Mucosa of descending colon (tissue), 3 donors: ENCODE data around the gene GLRX. TPM values are rescaled to one million over a fixed set of nuclear protein-coding genes. Genes with fewer than 3 reads are reported as not detected.

ENCODE experiments used
- ATAC-seq: fragments of 200-7000 bp; cut with Tn5 transposase; one replicate; pipeline ENCODE4 v1.9.1; 2020; ENCODE audit warnings: mild to moderate bottlenecking, moderate library complexity
- DNase-seq, 3 donors: peaks; one replicate each; pipeline ENCODE4 v3.0.0-alpha.2; 2020
- H3K36me3 ChIP-seq: fragments of 200-600 bp; one replicate; pipeline ENCODE4 v1.8.0; 2021; ENCODE audit warnings: low read depth, mild to moderate bottlenecking
- H3K4me1 ChIP-seq: fragments of 200-600 bp; one replicate; pipeline ENCODE4 v1.8.0; 2021; ENCODE audit warnings: low read depth, mild to moderate bottlenecking
- H3K4me3 ChIP-seq: fragments of 200-600 bp; one replicate; pipeline ENCODE4 v1.8.0; 2021; ENCODE audit warnings: mild to moderate bottlenecking
- H3K9me3 ChIP-seq: fragments of 200-600 bp; one replicate; pipeline ENCODE4 v1.8.0; 2021; ENCODE audit warnings: mild to moderate bottlenecking
- intact Hi-C, 2 donors: fragments of 100-400 bp; cut with DNase I in 1 of 2; cut with micrococcal nuclease in 1 of 2; formaldehyde crosslinking; loops; one replicate each; pipeline versions ENCODE4 v1.11.0 to v1.11.1; 2022; cut with DNase I, micrococcal nuclease
- total RNA-seq, 3 donors: library from RNA; stranded (reverse); fragmentation: NEBNext Ultra II Directional in 2 of 3; extraction: Animal tissue kit (Norgen Biotek cat#: 25700) in 2 of 3; gene quantifications; one replicate each; pipeline versions ENCODE4 v1.2.1 to v1.2.4, GENCODE V29; 2021 to 2023
- TF ChIP-seq, protein P1 (sequence below): fragments of 200-600 bp; IDR thresholded peaks from one replicate; pipeline ENCODE4 v1.8.0; 2022; ENCODE audit warnings: antibody characterized with exemption, mild to moderate bottlenecking
- donor health status: DM: no; HTN: no; CAD: no; lungs with moderate emphysema.
- donor health status: DM: no; HTN: no; CAD: no.
- donor health status: DM: no; HTN: yes; CAD: no.

The GLRX gene
- total RNA-seq, 3 donors from 2014 or later = 40.6 to 90.5 (median 65.5) TPM

GRCh38 chr5:95848701-95849100, 26.2 kb upstream of the GLRX start:
- no peak for ATAC-seq

DNA sequence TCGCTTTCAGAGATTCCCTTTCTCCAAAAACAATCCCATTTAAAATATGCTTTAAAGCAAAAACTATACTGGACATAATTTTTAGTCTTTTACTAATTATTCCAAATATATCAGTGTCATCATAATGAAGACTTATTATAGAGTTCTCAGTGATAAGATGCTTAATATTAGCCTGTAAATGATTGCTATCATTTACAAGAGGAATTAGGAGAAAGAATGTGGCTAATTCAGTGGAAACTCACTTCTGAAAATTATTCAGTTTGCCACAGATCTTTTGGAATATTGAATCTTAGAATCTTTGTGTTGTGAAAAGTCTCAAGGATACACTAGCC, 24.7 kb upstream of the GLRX start:
- no peak overlapping the region for H3K4me3 ChIP-seq
- H3K4me1 ChIP-seq = peaks cover 4% of the 10 kb centered on the region
- no peak for ATAC-seq
- H3K36me3 ChIP-seq = no peaks in the 10 kb centered on the region
- intact Hi-C loops = loop anchor here (1.0 to 10.0 kb wide), 4 partner anchors 65 to 202 kb away; partner anchors contain the start of gene RFESD (in 2 of the 2)
- H3K9me3 ChIP-seq = no peaks in the 10 kb centered on the region
- TF ChIP-seq, protein P1, sequence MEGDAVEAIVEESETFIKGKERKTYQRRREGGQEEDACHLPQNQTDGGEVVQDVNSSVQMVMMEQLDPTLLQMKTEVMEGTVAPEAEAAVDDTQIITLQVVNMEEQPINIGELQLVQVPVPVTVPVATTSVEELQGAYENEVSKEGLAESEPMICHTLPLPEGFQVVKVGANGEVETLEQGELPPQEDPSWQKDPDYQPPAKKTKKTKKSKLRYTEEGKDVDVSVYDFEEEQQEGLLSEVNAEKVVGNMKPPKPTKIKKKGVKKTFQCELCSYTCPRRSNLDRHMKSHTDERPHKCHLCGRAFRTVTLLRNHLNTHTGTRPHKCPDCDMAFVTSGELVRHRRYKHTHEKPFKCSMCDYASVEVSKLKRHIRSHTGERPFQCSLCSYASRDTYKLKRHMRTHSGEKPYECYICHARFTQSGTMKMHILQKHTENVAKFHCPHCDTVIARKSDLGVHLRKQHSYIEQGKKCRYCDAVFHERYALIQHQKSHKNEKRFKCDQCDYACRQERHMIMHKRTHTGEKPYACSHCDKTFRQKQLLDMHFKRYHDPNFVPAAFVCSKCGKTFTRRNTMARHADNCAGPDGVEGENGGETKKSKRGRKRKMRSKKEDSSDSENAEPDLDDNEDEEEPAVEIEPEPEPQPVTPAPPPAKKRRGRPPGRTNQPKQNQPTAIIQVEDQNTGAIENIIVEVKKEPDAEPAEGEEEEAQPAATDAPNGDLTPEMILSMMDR = no peak
- no peak for DNase-seq

More at GRCh38 chr5:95848701-95849100, 26.2 kb upstream of the GLRX start:
- TF ChIP-seq, protein P1 = no peak
- intact Hi-C loops = loop anchor here (5.0 to 10.0 kb wide), 3 partner anchors 66 to 204 kb away; partner anchors contain the start of gene RFESD (in 2 of the 2)
- Histone ChIP-seq H3K36me3 (no peaks in the 10 kb centered on the region), H3K4me1 (no peaks in the 10 kb centered on the region), H3K4me3 (no peak overlapping the region), H3K9me3 (no peaks in the 10 kb centered on the region)
- DNase-seq = no peak

- DNase-seq (peak in 1 of 3 donors; percentile 77), ATAC-seq (peak; percentile 86)
- H3K4me1 ChIP-seq = peaks cover 6% of the 10 kb centered on the region
- TF ChIP-seq, protein P1 = peak; percentile 77
- no peak overlapping the region for H3K4me3 ChIP-seq
- intact Hi-C loops = loop anchor here (1.0 to 10.0 kb wide), 4 partner anchors 64 to 202 kb away; partner anchors contain the start of gene RFESD (in 2 of the 2)
- H3K36me3 ChIP-seq = no peaks in the 10 kb centered on the region
- H3K9me3 ChIP-seq = no peaks in the 10 kb centered on the region
Observed at GRCh38 chr5:95846554-95847260, 24.2 kb upstream of the GLRX start.

GRCh38 chr5:95845391-95845790, 22.9 kb upstream of the GLRX start:
- no peak for DNase-seq
- ATAC-seq = no peak
- intact Hi-C loops = loop anchor here (5.0 to 10.0 kb wide), 3 partner anchors 63 to 201 kb away; partner anchors contain the start of gene RFESD (in 2 of the 2)
- Histone ChIP-seq H3K36me3 (no peaks in the 10 kb centered on the region), H3K9me3 (no peaks in the 10 kb centered on the region), H3K4me1 (peaks cover 12% of the 10 kb centered on the region), H3K4me3 (no peak overlapping the region)
- TF ChIP-seq, protein P1 = no peak

DNA sequence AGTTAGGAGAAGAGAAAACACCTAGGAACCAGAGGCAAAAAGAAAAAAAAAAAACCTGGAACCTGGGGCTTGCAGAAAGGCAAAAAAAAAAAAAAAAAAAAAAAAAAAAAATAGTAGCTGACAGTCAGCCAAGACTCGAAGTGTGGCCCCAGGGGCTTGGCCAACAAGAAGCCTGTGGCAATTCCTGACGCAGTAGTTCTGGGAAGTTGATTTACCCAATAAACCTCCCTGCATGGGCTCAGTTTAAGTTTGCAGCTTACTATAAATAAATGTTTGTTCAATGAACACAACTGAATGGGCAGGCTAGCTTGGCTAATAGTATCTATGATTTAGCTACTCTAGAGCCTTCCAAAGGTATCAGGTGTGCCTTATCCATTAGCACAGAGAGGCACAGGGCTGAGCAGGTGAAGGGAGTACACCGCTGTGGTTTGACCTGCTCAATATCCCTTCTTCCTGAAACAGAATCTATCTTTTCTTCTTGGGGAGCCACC, 21.3 kb upstream of the GLRX start:
- no peak for DNase-seq
- Histone ChIP-seq H3K36me3 (no peaks in the 10 kb centered on the region), H3K4me1 (peaks cover 12% of the 10 kb centered on the region), H3K9me3 (no peaks in the 10 kb centered on the region), H3K4me3 (no peak overlapping the region)
- TF ChIP-seq, protein P1 = no peak
- ATAC-seq = no peak
- intact Hi-C loops = loop anchor here in 1 of 2 donors (10.0 kb wide), 1 partner anchor 199 kb away; the partner anchor contains the start of gene RFESD
